Naive thymus-derived CD4-positive, alpha-beta T cell (primary cell): ENCODE data around the gene RXRG. TPM values are rescaled to one million over a fixed set of nuclear protein-coding genes. Genes with fewer than 3 reads are reported as not detected.
"Not testable (repeated sequence)": the region's sequence is repeated elsewhere in the genome, so short reads cannot be mapped to it uniquely, and the experiment has no call there.

ENCODE experiments used
- ATAC-seq: fragments of 150-1000 bp; cut with Tn5 transposase; 2 replicates; pipeline ENCODE4 v1.10.0; 2021; ENCODE audit warnings: mild to moderate bottlenecking, moderate library complexity
- CTCF ChIA-PET: fragments of 350-600 bp; sonication (Branson Sonifier 250); formaldehyde crosslinking; loops from one replicate; lab custom pipeline; 2021; ENCODE audit warnings: antibody characterized with exemption; lab: Charles Lee
- POLR2A ChIA-PET: fragments of 350-600 bp; sonication (Branson Sonifier 250); formaldehyde crosslinking; loops from one replicate; lab custom pipeline; 2021; ENCODE audit warnings: antibody characterized with exemption, inconsistent platforms; lab: Charles Lee
- DNase-seq, 9 donors: peaks; one replicate each; pipeline versions ENCODE4 v3.0.0 to v3.0.0-alpha.2; 2020 to 2022; ENCODE audit warnings: mixed read lengths in 1 of 9
- H3K27ac ChIP-seq: one replicate; pipeline ENCODE4 v1.7.0; 2013; ENCODE audit warnings: mild to moderate bottlenecking, low read depth, low read length, moderate library complexity
- H3K27me3 ChIP-seq, 2 donors: one replicate each; pipeline ENCODE4 v1.7.0; 2013; ENCODE audit warnings: low read length in 2 of 2, mild to moderate bottlenecking in 2 of 2, moderate library complexity in 2 of 2; ENCODE audit not compliant: control insufficient read depth in 2 of 2, insufficient read depth in 2 of 2
- H3K36me3 ChIP-seq, 3 experiments: 1 replicate in 2 of 3; 2 replicates in 1 of 3; pipeline ENCODE4 v1.7.0; 2013; ENCODE audit warnings: low read length in 3 of 3, mild to moderate bottlenecking in 3 of 3, moderate library complexity in 1 of 3; ENCODE audit not compliant: insufficient read depth in 3 of 3, control insufficient read depth in 2 of 3
- H3K4me1 ChIP-seq, 2 donors: one replicate each; pipeline ENCODE4 v1.7.0; 2013; ENCODE audit warnings: low read length in 2 of 2, mild to moderate bottlenecking in 2 of 2, moderate library complexity in 1 of 2; ENCODE audit not compliant: control insufficient read depth in 2 of 2, insufficient read depth in 2 of 2
- H3K4me3 ChIP-seq: 2 replicates; pipeline ENCODE4 v1.7.0; 2013; ENCODE audit warnings: mild to moderate bottlenecking, low read length
- H3K9me3 ChIP-seq, 3 experiments: 1 replicate in 2 of 3; 2 replicates in 1 of 3; pipeline ENCODE4 v1.7.0; 2013; ENCODE audit warnings: low read length in 3 of 3; ENCODE audit not compliant: control insufficient read depth in 2 of 3
- H3K27ac Mint-ChIP-seq, 9 donors: one replicate each; pipeline ENCODE4 v1.8.0; 2020 to 2022; ENCODE audit warnings: mixed read lengths in 9 of 9, mild to moderate bottlenecking in 8 of 9, moderate library complexity in 5 of 9, inconsistent platforms in 2 of 9
- H3K27me3 Mint-ChIP-seq, 5 donors: one replicate each; pipeline ENCODE4 v1.8.0; 2021 to 2022; ENCODE audit warnings: mixed read lengths in 5 of 5, mild to moderate bottlenecking in 1 of 5
- H3K36me3 Mint-ChIP-seq, 5 donors: one replicate each; pipeline ENCODE4 v1.8.0; 2020 to 2022; ENCODE audit warnings: mixed read lengths in 5 of 5, mild to moderate bottlenecking in 3 of 5, inconsistent platforms in 1 of 5
- H3K4me1 Mint-ChIP-seq, 7 donors: one replicate each; pipeline ENCODE4 v1.8.0; 2020 to 2022; ENCODE audit warnings: mixed read lengths in 7 of 7, mild to moderate bottlenecking in 3 of 7, inconsistent platforms in 1 of 7
- H3K4me3 Mint-ChIP-seq, 10 donors: one replicate each; pipeline ENCODE4 v1.8.0; 2020 to 2022; ENCODE audit warnings: mild to moderate bottlenecking in 10 of 10, mixed read lengths in 10 of 10, moderate library complexity in 6 of 10, inconsistent platforms in 2 of 10
- H3K9me3 Mint-ChIP-seq, 11 donors: one replicate each; pipeline ENCODE4 v1.8.0; 2020 to 2022; ENCODE audit warnings: mixed read lengths in 11 of 11, mild to moderate bottlenecking in 4 of 11, inconsistent platforms in 1 of 11, moderate library complexity in 1 of 11
- intact Hi-C, 2 donors: fragments of 100-400 bp; cut with micrococcal nuclease; formaldehyde crosslinking; loops; one replicate each; pipeline ENCODE4 v1.15.1; 2023
- polyA plus RNA-seq, 2 donors: library from polyadenylated mRNA; unstranded; fragments of 300-500 nt; fragmentation: Illumina TruSeq; gene quantifications; one replicate each; pipeline ENCODE4 v1.2.3, GENCODE V29; 2021
- total RNA-seq, 6 experiments: library from RNA in 5 of 6; stranded (reverse) in 5 of 6; gene quantifications; 1 replicate in 5 of 6; 2 replicates in 1 of 6; pipeline ENCODE4 v1.2.3 and lab custom pipeline; 2021 to 2026

RXRG gene
- total and polyA plus RNA-seq, 7 experiments from 2014 or later: not detected

DNA sequence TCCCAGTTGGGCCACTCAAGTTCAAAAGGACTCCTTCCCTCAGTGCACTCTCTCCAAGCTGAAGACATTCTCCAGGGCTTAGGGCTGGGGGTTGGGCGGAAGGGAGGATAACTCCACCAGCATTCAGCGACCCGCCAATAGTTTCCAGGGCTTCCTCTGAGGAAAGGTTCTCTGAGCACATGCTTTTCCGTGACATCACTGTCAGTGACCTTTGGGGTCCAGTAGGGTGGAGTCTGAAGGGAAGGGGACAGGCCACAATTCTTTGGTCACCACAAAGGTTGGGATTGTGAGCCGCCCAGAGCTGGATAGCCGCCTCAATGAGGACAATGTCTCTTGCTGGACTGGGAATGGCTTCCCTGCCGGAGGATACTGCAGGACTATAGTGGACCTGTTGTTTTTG is 22.8 kb upstream of the RXRG start:
- no peak for DNase-seq
- Histone ChIP-seq H3K27me3 (no peaks in the 10 kb centered on the region), H3K27ac (no peak overlapping the region), H3K9me3 (no peaks in the 10 kb centered on the region), H3K36me3 (no peaks in the 10 kb centered on the region), H3K4me1 (no peaks in the 10 kb centered on the region), H3K4me3 (no peak overlapping the region)
- H3K4me1 Mint-ChIP-seq: no peaks in the 10 kb centered on the region
- H3K27ac Mint-ChIP-seq: no peak overlapping the region
- H3K27me3 Mint-ChIP-seq: peaks cover 6 to 18% (median 14%) of the 10 kb centered on the region in 5 donors
- no peak for ATAC-seq
- POLR2A ChIA-PET: no interaction called here
- intact Hi-C loops: no loop called here
- H3K4me3 Mint-ChIP-seq: no peak overlapping the region
- CTCF ChIA-PET: no interaction called here
- H3K36me3 Mint-ChIP-seq: no peaks in the 10 kb centered on the region
- peaks cover 0 to 2% (median 0%) of the 10 kb centered on the region in 11 donors for H3K9me3 Mint-ChIP-seq

- POLR2A ChIA-PET: interaction anchor here (0.5 kb wide), 1 partner anchor 14 kb away, joined by 3 read pairs; no protein-coding TSS in a partner anchor
Measured at GRCh38 chr1:165463978-165464377, 19.1 kb upstream of the RXRG start.

DNA sequence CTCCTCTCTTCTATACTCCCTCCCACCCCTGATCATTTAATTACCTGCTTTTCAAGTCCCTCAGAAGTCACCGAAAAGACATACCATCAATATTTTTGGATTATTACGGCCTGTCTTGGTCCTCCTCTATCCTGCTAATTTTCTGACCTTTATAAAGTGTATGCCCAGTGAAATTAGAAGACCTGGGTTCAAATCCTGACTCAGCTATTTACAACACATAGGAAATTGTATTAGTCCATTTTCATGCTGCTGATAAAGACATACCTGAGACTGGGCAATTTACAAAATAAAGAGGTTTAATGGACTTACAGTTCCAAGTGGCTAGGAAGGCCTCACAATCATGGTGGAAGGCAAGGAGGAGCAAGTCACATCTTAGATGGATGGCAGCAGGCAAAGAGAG is 14.8 kb upstream of the RXRG start:
- H3K4me1 Mint-ChIP-seq, POLR2A ChIA-PET, H3K27ac ChIP-seq, H3K4me3 Mint-ChIP-seq, CTCF ChIA-PET, H3K27me3 ChIP-seq, H3K36me3 ChIP-seq, H3K9me3 ChIP-seq, ATAC-seq, H3K9me3 Mint-ChIP-seq, DNase-seq, H3K4me1 ChIP-seq, H3K4me3 ChIP-seq, H3K36me3 Mint-ChIP-seq, intact Hi-C loops, H3K27ac Mint-ChIP-seq: not testable (repeated sequence)
- H3K27me3 Mint-ChIP-seq: peaks cover 4 to 34% (median 18%) of the 10 kb centered on the region in 5 donors

More at GRCh38 chr1:165463978-165464377, 19.1 kb upstream of the RXRG start:
- ATAC-seq (no peak), DNase-seq (no peak)
- Histone ChIP-seq H3K4me1 (no peaks in the 10 kb centered on the region), H3K9me3 (no peaks in the 10 kb centered on the region), H3K36me3 (no peaks in the 10 kb centered on the region), H3K27me3 (no peaks in the 10 kb centered on the region), H3K27ac (no peak overlapping the region), H3K4me3 (no peak overlapping the region)
- no peaks in the 10 kb centered on the region for H3K4me1 Mint-ChIP-seq
- H3K27me3 Mint-ChIP-seq: peaks cover 0 to 22% (median 13%) of the 10 kb centered on the region in 5 donors
- no peak overlapping the region for H3K27ac Mint-ChIP-seq
- H3K36me3 Mint-ChIP-seq: no peaks in the 10 kb centered on the region
- CTCF ChIA-PET: no interaction called here
- H3K9me3 Mint-ChIP-seq: peaks cover 0 to 4% (median 0%) of the 10 kb centered on the region in 11 donors
- intact Hi-C loops: no loop called here
- H3K4me3 Mint-ChIP-seq: no peak overlapping the region

DNA sequence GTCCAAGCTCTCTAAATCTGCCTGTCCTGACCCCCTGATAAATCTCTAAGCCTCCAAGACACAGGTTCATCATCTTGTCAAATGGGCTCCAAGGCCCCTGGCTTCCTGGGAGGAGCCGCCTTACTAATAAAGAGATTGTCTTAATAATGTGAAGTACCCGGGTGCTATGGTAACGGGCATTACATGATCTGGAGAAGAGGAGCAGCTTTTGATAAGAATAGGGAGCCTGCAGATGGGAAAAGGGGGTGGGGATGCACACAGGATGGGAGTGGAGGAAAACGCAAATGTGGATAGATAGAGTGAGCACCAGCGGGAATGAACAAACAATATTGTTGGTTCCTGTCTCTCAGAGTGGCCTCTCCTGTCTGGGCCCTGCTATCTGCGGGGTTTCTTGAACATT is 11.9 kb upstream of the RXRG start:
- POLR2A ChIA-PET: no interaction called here
- H3K27ac ChIP-seq: no peak overlapping the region
- intact Hi-C loops: no loop called here
- CTCF ChIA-PET: no interaction called here
- Mint-ChIP-seq H3K9me3 (peaks cover 0 to 4% (median 0%) of the 10 kb centered on the region in 11 donors), H3K4me3 (no peak overlapping the region), H3K36me3 (no peaks in the 10 kb centered on the region), H3K27me3 (peaks cover 4 to 37% (median 18%) of the 10 kb centered on the region in 5 donors), H3K27ac (no peak overlapping the region), H3K4me1 (peaks cover 0 to 3% (median 0%) of the 10 kb centered on the region in 7 donors)
- no peaks in the 10 kb centered on the region for H3K9me3 ChIP-seq
- H3K4me3 ChIP-seq: no peak overlapping the region
- no peaks in the 10 kb centered on the region for H3K4me1 ChIP-seq
- no peaks in the 10 kb centered on the region for H3K27me3 ChIP-seq
- no peak for DNase-seq
- H3K36me3 ChIP-seq: no peaks in the 10 kb centered on the region
- no peak for ATAC-seq

GRCh38 chr1:165456114-165456513 is 11.2 kb upstream of the RXRG start:
- H3K27me3 ChIP-seq: no peaks in the 10 kb centered on the region
- peaks cover 0 to 3% (median 0%) of the 10 kb centered on the region in 7 donors for H3K4me1 Mint-ChIP-seq
- H3K27me3 Mint-ChIP-seq: peaks cover 4 to 37% (median 18%) of the 10 kb centered on the region in 5 donors
- no peaks in the 10 kb centered on the region for H3K9me3 ChIP-seq
- H3K4me1 ChIP-seq: no peaks in the 10 kb centered on the region
- H3K27ac ChIP-seq: no peak overlapping the region
- H3K36me3 Mint-ChIP-seq: no peaks in the 10 kb centered on the region
- H3K9me3 Mint-ChIP-seq: peaks cover 0 to 4% (median 0%) of the 10 kb centered on the region in 11 donors
- no peak overlapping the region for H3K4me3 Mint-ChIP-seq
- ChIA-PET POLR2A (no interaction called here), CTCF (no interaction called here)
- no peak overlapping the region for H3K4me3 ChIP-seq
- no peak for DNase-seq
- H3K36me3 ChIP-seq: no peaks in the 10 kb centered on the region
- no peak for ATAC-seq
- H3K27ac Mint-ChIP-seq: no peak overlapping the region
- intact Hi-C loops: no loop called here

DNA sequence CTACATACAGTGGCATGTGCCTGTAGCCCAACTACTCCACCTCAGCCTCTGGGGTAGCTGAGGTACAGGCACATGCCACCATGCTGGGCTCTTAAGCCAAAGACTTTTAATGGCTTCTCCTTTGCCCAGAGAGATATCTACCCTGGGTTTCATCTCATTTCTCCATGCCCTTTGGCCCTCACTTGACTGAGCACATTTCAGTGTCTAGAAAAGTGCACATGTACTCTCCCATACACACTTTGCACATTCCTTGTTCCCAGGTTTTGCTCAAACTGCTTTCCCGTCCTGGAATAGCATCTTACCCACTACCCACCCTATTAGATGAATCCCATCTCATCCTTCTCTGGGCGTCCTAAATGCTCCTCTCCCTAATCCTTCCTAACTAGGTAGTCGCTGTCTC is 10.2 kb upstream of the RXRG start:
- no peak overlapping the region for H3K27ac ChIP-seq
- peaks cover 5 to 38% (median 19%) of the 10 kb centered on the region in 5 donors for H3K27me3 Mint-ChIP-seq
- no peak overlapping the region for H3K27ac Mint-ChIP-seq
- intact Hi-C loops: no loop called here
- peaks cover 0 to 3% (median 0%) of the 10 kb centered on the region in 7 donors for H3K4me1 Mint-ChIP-seq
- H3K9me3 Mint-ChIP-seq: peaks cover 0 to 4% (median 0%) of the 10 kb centered on the region in 11 donors
- H3K4me3 Mint-ChIP-seq: no peak overlapping the region
- H3K9me3 ChIP-seq: no peaks in the 10 kb centered on the region
- ATAC-seq (no peak), DNase-seq (no peak)
- no peaks in the 10 kb centered on the region for H3K4me1 ChIP-seq
- H3K4me3 ChIP-seq: no peak overlapping the region
- no peaks in the 10 kb centered on the region for H3K36me3 ChIP-seq
- H3K27me3 ChIP-seq: no peaks in the 10 kb centered on the region
- H3K36me3 Mint-ChIP-seq: no peaks in the 10 kb centered on the region
- ChIA-PET CTCF (no interaction called here), POLR2A (no interaction called here)

DNA sequence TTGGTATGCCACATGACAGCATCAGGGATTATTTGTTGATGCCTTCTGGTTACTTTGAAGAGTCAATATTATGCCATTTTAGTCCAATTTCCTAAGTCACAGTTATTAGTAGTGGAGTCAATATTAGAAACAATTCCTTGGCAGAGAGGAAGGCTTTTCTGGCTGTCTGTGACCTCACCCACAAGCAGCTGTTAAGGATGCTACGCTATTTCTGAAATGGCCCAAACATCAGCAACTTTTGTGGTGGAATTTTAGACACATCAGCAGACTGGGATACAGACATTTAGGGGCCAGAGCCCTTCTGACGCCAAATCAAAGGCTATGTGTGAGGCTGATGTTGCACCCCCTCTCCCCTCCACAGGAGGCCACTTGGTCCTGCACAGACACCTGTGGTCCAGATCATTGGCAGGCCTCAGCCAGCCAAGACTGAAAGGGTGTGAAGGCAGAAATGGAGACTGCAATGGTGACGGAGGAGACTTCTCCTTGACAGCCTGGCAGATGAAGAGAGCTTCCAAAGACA is 9.2 kb upstream of the RXRG start:
- POLR2A ChIA-PET: no interaction called here
- Histone ChIP-seq H3K9me3 (no peaks in the 10 kb centered on the region), H3K27ac (no peak overlapping the region), H3K36me3 (no peaks in the 10 kb centered on the region), H3K27me3 (no peaks in the 10 kb centered on the region), H3K4me3 (no peak overlapping the region), H3K4me1 (no peaks in the 10 kb centered on the region)
- Mint-ChIP-seq H3K4me1 (peaks cover 0 to 3% (median 0%) of the 10 kb centered on the region in 7 donors), H3K4me3 (no peak overlapping the region), H3K36me3 (no peaks in the 10 kb centered on the region), H3K27me3 (peaks cover 6 to 32% (median 17%) of the 10 kb centered on the region in 5 donors), H3K9me3 (peaks cover 0 to 4% (median 0%) of the 10 kb centered on the region in 11 donors), H3K27ac (no peak overlapping the region)
- no peak for DNase-seq
- CTCF ChIA-PET: no interaction called here
- intact Hi-C loops: no loop called here
- no peak for ATAC-seq
